Right ventricle myocardium superior (tissue), 1 donor: ENCODE results near the gene HDAC4. TPM values are rescaled to one million over a fixed set of nuclear protein-coding genes. Genes with fewer than 3 reads are reported as not detected.
A peak's percentile ranks its signal among the peaks of the same experiment; 100 is the strongest.

Experiments used
- ATAC-seq: fragments of 200-7000 bp; cut with Tn5 transposase; one replicate; pipeline ENCODE4 v1.9.1; 2020; ENCODE audit warnings: mild to moderate bottlenecking; ENCODE audit not compliant: poor library complexity
- DNase-seq: peaks from one replicate; pipeline ENCODE4 v3.0.0-alpha.2; 2020
- intact Hi-C: fragments of 100-400 bp; cut with DNase I; formaldehyde crosslinking; loops from one replicate; pipeline ENCODE4 v1.11.2; 2022
- total RNA-seq: library from RNA; stranded (reverse); fragmentation: NEBNext Ultra II Directional; extraction: Animal tissue kit (Norgen Biotek cat#: 25700); gene quantifications from one replicate; pipeline ENCODE4 v1.2.1, GENCODE V29; 2021
- donor health status: DM: no; HTN: yes; CAD: no; lungs with severe emphysema.

Gene HDAC4
- total RNA-seq, 1 donor from 2014 or later: 24.9 TPM

- intact Hi-C loops: no loop called here
- ATAC-seq (no peak), DNase-seq (peak; percentile 22)
Measured at GRCh38 chr2:239297142-239298004, 103.4 kb downstream of the HDAC4 start.

GRCh38 chr2:239296020-239296932 lies 104.5 kb downstream of the HDAC4 start:
- ATAC-seq (no peak), DNase-seq (peak; percentile 30)
- intact Hi-C loops: no loop called here

GRCh38 chr2:239295377-239296019 lies 105.3 kb downstream of the HDAC4 start:
- intact Hi-C loops: no loop called here
- no peak for DNase-seq
- ATAC-seq: no peak

DNA sequence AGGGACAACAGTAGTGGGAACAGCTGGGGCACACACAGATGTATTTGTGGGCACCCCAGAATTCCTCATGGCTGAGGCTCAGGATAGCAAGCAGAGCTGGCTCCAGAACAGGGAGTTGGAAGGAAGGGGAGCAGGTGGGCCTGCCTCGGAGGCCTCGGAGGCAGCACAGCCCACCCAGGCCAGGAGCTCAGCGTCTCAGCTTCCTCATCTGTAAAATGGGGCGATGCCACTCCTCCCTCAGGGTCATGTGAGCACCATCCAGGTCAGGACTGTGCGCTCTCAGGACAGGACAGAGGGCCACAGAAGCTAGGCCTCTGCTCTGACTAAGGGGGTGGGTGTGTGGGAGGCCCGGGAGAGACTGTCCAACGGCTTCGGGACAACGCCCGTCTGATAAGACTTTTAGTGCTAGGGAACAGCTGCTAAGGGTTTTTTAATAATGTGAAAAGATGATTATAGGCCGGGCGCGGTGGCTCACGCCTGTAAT lies 106.2 kb downstream of the HDAC4 start:
- ATAC-seq: peak; percentile 19
- peak; percentile 55 for DNase-seq
- intact Hi-C loops: no loop called here

DNA sequence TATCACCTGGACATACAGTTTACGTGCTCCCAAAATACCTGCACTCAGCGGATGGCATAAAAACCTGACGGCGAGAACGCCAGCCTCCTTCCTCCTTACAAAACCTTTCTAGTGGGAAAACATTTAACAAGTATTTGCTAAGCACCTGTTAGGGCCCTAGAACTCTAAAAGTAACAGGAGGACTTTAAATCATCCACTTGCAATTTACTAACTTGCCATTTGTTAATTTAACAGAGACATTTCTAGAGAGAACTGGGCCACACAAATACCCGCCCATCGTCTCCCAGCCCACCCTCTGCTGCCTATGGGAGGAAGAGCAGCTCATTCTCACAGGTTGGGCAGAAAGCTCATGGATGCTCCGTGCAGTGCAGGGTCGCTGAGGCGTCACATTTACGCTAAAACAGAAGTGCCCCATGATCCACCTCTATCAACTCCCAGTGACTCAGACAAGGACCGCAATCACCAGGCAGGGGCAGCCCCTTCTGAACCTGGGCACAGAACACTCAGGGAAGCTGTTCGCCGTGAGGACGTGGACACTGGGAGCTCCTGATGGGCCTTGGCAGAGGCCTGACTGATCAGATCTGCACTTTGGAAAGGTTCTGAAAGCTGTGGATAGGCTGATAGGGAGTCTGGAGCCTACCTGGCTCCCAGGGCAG lies 106.9 kb downstream of the HDAC4 start:
- intact Hi-C loops: no loop called here
- no peak for DNase-seq
- no peak for ATAC-seq

DNA sequence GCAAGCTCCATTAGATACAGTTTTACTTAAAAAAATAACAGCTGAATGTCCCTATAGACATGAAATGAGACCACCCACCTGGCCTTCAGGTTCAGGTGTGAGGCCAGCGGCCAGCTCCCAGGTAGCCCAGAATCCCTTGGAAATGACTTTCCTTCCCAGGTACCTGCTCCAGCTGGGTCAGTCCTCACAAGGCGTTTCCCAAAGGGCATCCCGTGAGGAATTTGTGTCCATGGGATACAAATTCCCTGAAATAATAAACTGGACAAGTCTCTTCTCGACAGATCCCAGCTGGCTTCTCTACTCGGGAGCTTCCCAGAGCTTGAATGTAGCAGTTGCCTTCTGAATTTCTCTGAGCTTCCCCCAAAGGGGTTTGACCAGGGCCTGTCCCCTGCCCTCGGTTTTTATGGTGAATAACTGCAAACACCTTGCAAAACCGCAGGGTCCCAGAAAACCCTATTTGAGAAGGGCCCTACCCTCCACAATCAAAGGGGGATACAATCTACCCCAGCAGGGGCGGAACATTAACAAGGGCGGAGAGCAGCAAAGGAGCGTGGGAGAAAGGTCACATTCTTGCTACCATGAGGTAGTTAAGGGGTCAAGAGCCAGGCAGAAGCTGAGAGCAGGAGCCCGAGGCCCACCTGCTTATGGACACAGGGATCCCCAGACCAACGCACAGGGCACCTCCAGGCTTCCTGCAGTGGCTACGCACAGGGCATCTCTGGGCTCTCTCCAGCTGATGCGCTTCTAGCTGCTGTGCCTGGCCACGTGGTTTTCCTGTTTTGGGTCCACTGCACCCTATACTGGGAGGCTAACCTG lies 107.7 kb downstream of the HDAC4 start:
- no peak for DNase-seq
- ATAC-seq: no peak
- intact Hi-C loops: no loop called here

DNA sequence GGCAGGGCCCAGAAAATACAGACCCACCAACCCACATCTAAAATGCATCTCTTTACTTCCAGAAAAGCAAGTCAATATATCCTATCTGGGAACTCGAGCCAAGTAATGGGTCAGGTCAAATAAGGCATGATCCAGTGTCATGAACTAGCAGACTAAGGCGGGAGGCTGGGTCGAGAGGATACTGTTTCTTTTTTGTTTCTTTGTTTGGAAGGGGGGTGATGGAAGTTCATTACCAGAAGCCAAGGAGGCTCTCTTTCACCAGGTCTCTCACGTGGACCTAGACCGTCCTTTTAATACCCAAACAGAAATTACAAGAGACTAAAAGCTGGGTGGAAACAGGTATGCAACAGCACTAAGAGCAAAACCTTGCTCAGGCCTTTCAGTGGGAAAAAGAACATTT lies 108.3 kb downstream of the HDAC4 start:
- no peak for DNase-seq
- ATAC-seq: no peak
- intact Hi-C loops: no loop called here

GRCh38 chr2:239291475-239292350 lies 109.1 kb downstream of the HDAC4 start:
- DNase-seq (no peak), ATAC-seq (peak; percentile 13)
- intact Hi-C loops: no loop called here

- intact Hi-C loops: no loop called here
- peak; percentile 81 for DNase-seq
- peak; percentile 83 for ATAC-seq
Measured at GRCh38 chr2:239290618-239291474, 110.0 kb downstream of the HDAC4 start.

DNA sequence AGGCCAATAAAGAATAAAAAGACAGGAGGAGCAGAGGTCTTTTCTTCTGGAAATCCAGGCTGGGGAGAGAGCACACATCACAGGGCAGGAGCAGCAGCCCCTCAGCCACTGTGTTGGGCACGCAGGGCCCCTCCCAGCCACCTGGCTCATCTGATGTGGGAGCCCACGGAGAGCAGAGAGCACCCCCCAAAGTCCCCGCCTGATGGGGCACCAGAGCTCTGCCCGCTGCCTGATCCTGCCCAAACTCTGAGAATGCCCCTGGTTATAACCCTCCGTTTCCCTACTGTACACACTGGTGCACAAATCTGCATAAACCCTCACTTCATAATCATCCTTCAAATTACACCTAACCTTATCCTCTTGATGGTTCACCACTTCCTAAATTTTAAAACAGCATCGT lies 111.3 kb downstream of the HDAC4 start:
- DNase-seq (no peak), ATAC-seq (no peak)
- intact Hi-C loops: no loop called here

DNA sequence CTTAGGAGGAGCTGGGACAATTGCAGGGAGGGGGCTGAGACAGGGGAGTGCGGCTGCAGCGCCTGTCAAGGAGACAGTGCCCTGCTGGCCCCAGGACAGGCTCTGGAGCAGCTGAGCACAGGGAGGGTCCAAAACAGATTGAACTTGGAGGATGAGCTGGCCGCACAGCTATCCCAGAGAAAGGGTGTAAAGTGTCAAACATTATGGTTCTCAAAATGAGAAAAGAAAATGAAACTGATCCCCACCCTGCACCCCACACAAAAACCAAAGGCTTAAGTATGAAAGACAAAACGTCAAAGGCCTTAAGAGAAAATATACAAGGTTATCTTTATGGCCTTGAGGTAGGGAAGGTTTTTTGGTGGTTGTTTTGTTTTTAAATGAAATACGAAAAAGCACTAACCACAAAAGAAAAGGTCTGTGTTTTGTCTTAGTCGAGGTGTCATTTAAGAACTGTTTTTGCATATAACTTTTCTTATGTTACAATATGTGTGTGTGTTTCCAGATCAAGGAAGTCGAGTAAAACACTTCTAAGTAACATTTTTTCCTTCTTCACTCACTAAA lies 111.8 kb downstream of the HDAC4 start:
- peak; percentile 14 for ATAC-seq
- intact Hi-C loops: no loop called here

DNA sequence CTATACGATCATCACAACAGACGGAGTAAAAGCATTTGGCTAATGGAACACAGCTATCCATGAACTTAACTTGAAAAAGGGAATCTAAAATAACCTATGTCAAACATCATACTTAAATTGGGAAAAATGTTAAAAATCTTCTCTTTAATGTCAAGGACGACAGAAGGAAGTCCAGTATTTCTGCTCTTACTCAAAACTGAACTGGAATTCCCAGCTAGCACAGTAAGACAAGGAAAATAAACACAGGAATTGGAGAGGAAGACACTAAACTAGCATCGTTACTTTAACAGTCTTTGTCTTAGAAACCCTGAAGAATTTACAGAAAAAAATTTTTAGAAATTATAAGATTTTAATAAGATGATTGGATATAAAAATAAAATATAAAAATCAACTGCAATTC lies 112.6 kb downstream of the HDAC4 start:
- ATAC-seq: no peak
- intact Hi-C loops: no loop called here
- DNase-seq: no peak

More for the DNA sequence above, 111.8 kb downstream of the HDAC4 start:
- DNase-seq: peak; percentile 39

- intact Hi-C loops: no loop called here
Measured at GRCh38 chr2:239287461-239287860, 113.4 kb downstream of the HDAC4 start.

DNA sequence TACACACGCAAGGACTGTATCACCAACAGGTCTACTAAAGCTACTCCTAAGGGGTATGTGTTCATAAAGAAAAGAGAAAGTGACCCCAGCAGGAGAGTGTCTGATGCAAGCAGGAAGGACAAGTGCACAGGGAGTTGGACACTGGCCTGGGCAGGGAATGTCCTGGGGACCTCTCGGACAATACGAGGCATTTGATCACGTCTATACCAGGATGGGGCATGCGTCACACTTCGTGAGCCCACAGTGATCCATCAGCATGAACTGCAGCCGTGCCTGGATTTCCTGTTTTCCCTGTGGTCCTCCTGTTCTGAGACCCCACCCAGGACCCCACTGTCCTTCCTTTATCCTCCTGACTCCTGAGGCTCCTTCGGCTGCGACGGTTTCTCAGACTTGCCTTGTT lies 113.9 kb downstream of the HDAC4 start:
- DNase-seq (peak; percentile 34), ATAC-seq (no peak)
- intact Hi-C loops: no loop called here

More at GRCh38 chr2:239287461-239287860, 113.4 kb downstream of the HDAC4 start:
- peak; percentile 34 for DNase-seq
- peak; percentile 39 for ATAC-seq

- ATAC-seq: no peak
- intact Hi-C loops: no loop called here
Measured at GRCh38 chr2:239285932-239286230, 114.9 kb downstream of the HDAC4 start.

More at GRCh38 chr2:239285932-239286230, 114.9 kb downstream of the HDAC4 start:
- DNase-seq: no peak
